H9 (cell line): Measurements from ENCODE around the gene ARHGAP40. TPM values are rescaled to one million over a fixed set of nuclear protein-coding genes. Genes with fewer than 3 reads are reported as not detected.

Source experiments
- DNase-seq: peaks from one replicate; pipeline ENCODE4 v3.0.0-alpha.2; 2017
- H2AFZ ChIP-seq: one replicate; pipeline ENCODE4 v1.6.1; 2013; ENCODE audit warnings: mild to moderate bottlenecking, low read length, control low read depth, moderate library complexity
- H2AK5ac ChIP-seq: 2 replicates; pipeline ENCODE4 v1.6.1; 2013; ENCODE audit warnings: low read length, control low read depth, mixed read lengths; ENCODE audit not compliant: insufficient read length
- H2BK120ac ChIP-seq: one replicate; pipeline ENCODE4 v1.6.1; 2013; ENCODE audit warnings: low read depth, mild to moderate bottlenecking, low read length, control low read depth, inconsistent platforms; ENCODE audit not compliant: poor library complexity, severe bottlenecking
- H2BK12ac ChIP-seq: 2 replicates; pipeline ENCODE4 v1.6.1; 2013; ENCODE audit warnings: low read length, control low read depth, mixed read lengths, low read depth; ENCODE audit not compliant: insufficient read length
- H2BK15ac ChIP-seq: 2 replicates; pipeline ENCODE4 v1.6.1; 2013; ENCODE audit warnings: low read depth, low read length, control low read depth
- H2BK20ac ChIP-seq: one replicate; pipeline ENCODE4 v1.6.1; 2013; ENCODE audit warnings: low read depth, mild to moderate bottlenecking, low read length, control low read depth, inconsistent platforms; ENCODE audit not compliant: poor library complexity, severe bottlenecking
- H2BK5ac ChIP-seq: 2 replicates; pipeline ENCODE4 v1.6.1; 2013; ENCODE audit warnings: low read length, control low read depth, mixed read lengths; ENCODE audit not compliant: insufficient read length
- H3K14ac ChIP-seq: 2 replicates; pipeline ENCODE4 v1.6.1; 2013; ENCODE audit warnings: low read length, control low read depth; ENCODE audit not compliant: insufficient read depth
- H3K18ac ChIP-seq: 2 replicates; pipeline ENCODE4 v1.6.1; 2013; ENCODE audit warnings: low read depth, mild to moderate bottlenecking, mixed read lengths, low read length, control low read depth; ENCODE audit not compliant: insufficient read length
- H3K23ac ChIP-seq: 2 replicates; pipeline ENCODE4 v1.6.1; 2013; ENCODE audit warnings: low read length, control low read depth, mixed read lengths, low read depth; ENCODE audit not compliant: insufficient read length
- H3K23me2 ChIP-seq: 2 replicates; pipeline ENCODE4 v1.6.1; 2013; ENCODE audit warnings: low read depth, mild to moderate bottlenecking, mixed read lengths, low read length, control low read depth; ENCODE audit not compliant: insufficient read length, poor library complexity, severe bottlenecking
- H3K27ac ChIP-seq: 2 replicates; pipeline ENCODE4 v1.5.1; 2013; ENCODE audit warnings: low read length, control low read depth, mixed read lengths, low read depth; ENCODE audit not compliant: insufficient read length
- H3K27me3 ChIP-seq: 2 replicates; pipeline ENCODE4 v1.6.1; 2013; ENCODE audit warnings: low read length, control low read depth, inconsistent platforms; ENCODE audit not compliant: insufficient read depth
- H3K4ac ChIP-seq: 2 replicates; pipeline ENCODE4 v1.6.1; 2013; ENCODE audit warnings: low read depth, mild to moderate bottlenecking, control low read depth, inconsistent platforms, low read length, moderate library complexity
- H3K4me1 ChIP-seq: 2 replicates; pipeline ENCODE4 v1.6.1; 2013; ENCODE audit warnings: low read length, control low read depth, inconsistent platforms; ENCODE audit not compliant: insufficient read depth
- H3K4me2 ChIP-seq: 2 replicates; pipeline ENCODE4 v1.6.1; 2013; ENCODE audit warnings: low read length, control low read depth, mixed read lengths; ENCODE audit not compliant: insufficient read length, insufficient read depth
- H3K56ac ChIP-seq: 2 replicates; pipeline ENCODE4 v1.6.1; 2013; ENCODE audit warnings: low read depth, mild to moderate bottlenecking, mixed read lengths, low read length, control low read depth; ENCODE audit not compliant: insufficient read length
- H3K79me1 ChIP-seq: 2 replicates; pipeline ENCODE4 v1.6.1; 2013; ENCODE audit warnings: low read depth, mild to moderate bottlenecking, moderate library complexity, low read length, control low read depth, inconsistent platforms; ENCODE audit not compliant: insufficient read depth, poor library complexity, severe bottlenecking
- H3K79me2 ChIP-seq: 2 replicates; pipeline ENCODE4 v1.6.1; 2013; ENCODE audit warnings: low read length, control low read depth, inconsistent platforms; ENCODE audit not compliant: insufficient read depth
- H3K9ac ChIP-seq: 2 replicates; pipeline ENCODE4 v1.6.1; 2013; ENCODE audit warnings: low read length, control low read depth, mixed read lengths; ENCODE audit not compliant: insufficient read length; ENCODE audit errors: extremely low read depth
- H3K9me3 ChIP-seq: one replicate; pipeline ENCODE4 v1.6.1; 2013; ENCODE audit warnings: low read depth, low read length, inconsistent platforms; ENCODE audit not compliant: control insufficient read depth
- H3T11ph ChIP-seq: one replicate; pipeline ENCODE4 v1.6.1; 2013; ENCODE audit warnings: mild to moderate bottlenecking, low read length, control low read depth, inconsistent platforms
- H4K20me1 ChIP-seq: one replicate; pipeline ENCODE4 v1.6.1; 2013; ENCODE audit not compliant: control insufficient read depth, insufficient read length, insufficient read depth
- H4K5ac ChIP-seq: 2 replicates; pipeline ENCODE4 v1.6.1; 2013; ENCODE audit warnings: low read depth, mild to moderate bottlenecking, mixed read lengths, low read length, control low read depth; ENCODE audit not compliant: insufficient read length
- H4K8ac ChIP-seq: replicated peaks from 2 replicates; pipeline ENCODE4 v1.6.1; 2013; ENCODE audit warnings: low read length, control low read depth, mixed read lengths, low read depth; ENCODE audit not compliant: insufficient read length
- H4K91ac ChIP-seq: 2 replicates; pipeline ENCODE4 v1.6.1; 2013; ENCODE audit warnings: low read depth, mild to moderate bottlenecking, moderate library complexity, mixed read lengths, low read length, control low read depth; ENCODE audit not compliant: insufficient read length
- H3K27ac Mint-ChIP-seq, 3 experiments: 2 replicates in 2 of 3; 3 replicates in 1 of 3; pipeline ENCODE4 v1.8.0; 2020 to 2021; ENCODE audit warnings: mixed read lengths in 3 of 3, mild to moderate bottlenecking in 1 of 3, moderate library complexity in 1 of 3
- H3K27me3 Mint-ChIP-seq: 2 replicates; pipeline ENCODE4 v1.8.0; 2021; ENCODE audit warnings: low read depth, mild to moderate bottlenecking, moderate library complexity, mixed read lengths
- H3K36me3 Mint-ChIP-seq, 3 experiments: 2 replicates in 2 of 3; 3 replicates in 1 of 3; pipeline ENCODE4 v1.8.0; 2020 to 2021; ENCODE audit warnings: low read depth in 3 of 3, mixed read lengths in 3 of 3; ENCODE audit not compliant: insufficient read depth in 1 of 3
- H3K4me1 Mint-ChIP-seq, 2 experiments: 2 replicates each; pipeline ENCODE4 v1.8.0; 2020; ENCODE audit warnings: mixed read lengths in 2 of 2
- H3K4me3 Mint-ChIP-seq, 2 experiments: 2 replicates in 1 of 2; 3 replicates in 1 of 2; pipeline ENCODE4 v1.8.0; 2020 to 2021; ENCODE audit warnings: mild to moderate bottlenecking in 2 of 2, mixed read lengths in 2 of 2, moderate library complexity in 1 of 2
- H3K9me3 Mint-ChIP-seq, 2 experiments: 2 replicates in 1 of 2; 3 replicates in 1 of 2; pipeline ENCODE4 v1.8.0; 2020; ENCODE audit warnings: mild to moderate bottlenecking in 2 of 2, mixed read lengths in 2 of 2, moderate library complexity in 1 of 2
- WGBS: extraction: QIAGEN DNeasy Blood & Tissue Kit; methylation state at CpG from one replicate; pipeline ENCODE4 v1.1.7; 2013; ENCODE audit warnings: missing lambda C conversion rate, low lambda C conversion rate, mixed read lengths; ENCODE audit not compliant: insufficient read length; ENCODE audit errors: extremely low coverage; 5-methylcytosine and 5-hydroxymethylcytosine counted together
- total RNA-seq: library from RNA; stranded (reverse); gene quantifications from 2 replicates; pipeline ENCODE4 v1.2.1, GENCODE V29; 2021
- TF ChIP-seq, protein P1 (sequence below): fragments of 200-600 bp; sonication (generic); conservative IDR thresholded peaks from 3 replicates; pipeline ENCODE4 v1.8.0; 2021; ENCODE audit warnings: antibody characterized with exemption, mild to moderate bottlenecking

Gene ARHGAP40
- total RNA-seq, 1 experiment from 2014 or later: 0.17 TPM

DNA sequence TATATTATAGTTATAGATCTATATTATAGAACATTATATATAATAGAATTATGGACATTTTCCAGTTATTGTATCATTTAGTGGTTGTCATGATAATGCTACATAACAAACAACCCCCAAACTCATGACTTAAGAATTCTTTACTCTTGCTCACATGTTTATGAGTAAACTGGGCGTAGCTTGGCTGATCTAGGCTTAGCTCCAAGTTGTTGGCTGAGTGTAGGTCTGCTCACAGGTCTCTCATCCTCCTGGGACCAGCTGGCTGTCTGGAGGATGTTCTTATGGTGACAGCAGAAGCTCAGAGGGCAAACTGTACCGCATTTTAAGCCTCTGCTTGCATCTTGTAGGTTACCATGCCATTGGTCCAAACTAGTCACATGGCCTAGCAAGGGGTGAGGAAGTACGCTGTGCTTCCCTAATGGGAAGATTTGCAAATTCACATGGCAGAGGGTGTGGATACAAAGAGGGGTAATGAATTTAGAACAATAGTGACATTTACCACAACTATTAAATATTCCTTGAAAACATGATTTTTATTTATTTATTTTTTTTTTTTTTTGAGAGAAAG lies 34.2 kb downstream of the ARHGAP40 start:
- H2BK20ac ChIP-seq: no peak overlapping the region
- no peaks in the 10 kb centered on the region for H3K9me3 Mint-ChIP-seq
- H3K27ac Mint-ChIP-seq: no peak overlapping the region
- no peak overlapping the region for H2BK5ac ChIP-seq
- H3K27me3 Mint-ChIP-seq: peaks cover 11% of the 10 kb centered on the region
- no peaks in the 10 kb centered on the region for H3K79me2 ChIP-seq
- H3K27me3 ChIP-seq: no peaks in the 10 kb centered on the region
- H3K56ac ChIP-seq: no peak overlapping the region
- H2BK15ac ChIP-seq: no peak overlapping the region
- H3K14ac ChIP-seq: no peak overlapping the region
- H3K4me1 ChIP-seq: no peaks in the 10 kb centered on the region
- no peaks in the 10 kb centered on the region for H3K36me3 Mint-ChIP-seq
- H3K4me1 Mint-ChIP-seq: peaks cover 9 to 14% of the 10 kb centered on the region in 2 experiments
- H4K5ac ChIP-seq: no peak overlapping the region
- no peak overlapping the region for H3T11ph ChIP-seq
- no peak overlapping the region for H3K23ac ChIP-seq
- no CpG with 5 or more reads among the region's 3 CpGs for WGBS
- H3K9me3 ChIP-seq: no peaks in the 10 kb centered on the region
- no peak overlapping the region for H4K8ac ChIP-seq
- H2BK12ac ChIP-seq: no peak overlapping the region
- H4K91ac ChIP-seq: no peak overlapping the region
- no peaks in the 10 kb centered on the region for H4K20me1 ChIP-seq
- H3K4me2 ChIP-seq: no peak overlapping the region
- no peaks in the 10 kb centered on the region for H3K79me1 ChIP-seq
- no peak overlapping the region for H2AK5ac ChIP-seq
- H3K4me3 Mint-ChIP-seq: no peak overlapping the region
- no peak overlapping the region for H3K9ac ChIP-seq
- TF ChIP-seq, protein P1, sequence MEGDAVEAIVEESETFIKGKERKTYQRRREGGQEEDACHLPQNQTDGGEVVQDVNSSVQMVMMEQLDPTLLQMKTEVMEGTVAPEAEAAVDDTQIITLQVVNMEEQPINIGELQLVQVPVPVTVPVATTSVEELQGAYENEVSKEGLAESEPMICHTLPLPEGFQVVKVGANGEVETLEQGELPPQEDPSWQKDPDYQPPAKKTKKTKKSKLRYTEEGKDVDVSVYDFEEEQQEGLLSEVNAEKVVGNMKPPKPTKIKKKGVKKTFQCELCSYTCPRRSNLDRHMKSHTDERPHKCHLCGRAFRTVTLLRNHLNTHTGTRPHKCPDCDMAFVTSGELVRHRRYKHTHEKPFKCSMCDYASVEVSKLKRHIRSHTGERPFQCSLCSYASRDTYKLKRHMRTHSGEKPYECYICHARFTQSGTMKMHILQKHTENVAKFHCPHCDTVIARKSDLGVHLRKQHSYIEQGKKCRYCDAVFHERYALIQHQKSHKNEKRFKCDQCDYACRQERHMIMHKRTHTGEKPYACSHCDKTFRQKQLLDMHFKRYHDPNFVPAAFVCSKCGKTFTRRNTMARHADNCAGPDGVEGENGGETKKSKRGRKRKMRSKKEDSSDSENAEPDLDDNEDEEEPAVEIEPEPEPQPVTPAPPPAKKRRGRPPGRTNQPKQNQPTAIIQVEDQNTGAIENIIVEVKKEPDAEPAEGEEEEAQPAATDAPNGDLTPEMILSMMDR: no peak
- H3K18ac ChIP-seq: no peak overlapping the region
- H3K4ac ChIP-seq: no peak overlapping the region
- H2AFZ ChIP-seq: no peak overlapping the region
- H2BK120ac ChIP-seq: no peak overlapping the region
- no peaks in the 10 kb centered on the region for H3K23me2 ChIP-seq
- no peak overlapping the region for H3K27ac ChIP-seq
- no peak for DNase-seq
